SK-N-SH (cell line): ENCODE measurements around the gene FAT2. TPM values are rescaled to one million over a fixed set of nuclear protein-coding genes. Genes with fewer than 3 reads are reported as not detected.

Source experiments
- CTCF ChIA-PET: fragments of 300-600, 350-600 bp; formaldehyde crosslinking; extraction: SDS; loops from one replicate; lab custom pipeline; 2021; lab: Yijun Ruan, JAX
- POLR2A ChIA-PET: fragments of 350-600 bp; sonication (Branson Sonifier 250); formaldehyde crosslinking; extraction: SDS; loops from one replicate; lab custom pipeline; 2020; ENCODE audit warnings: antibody characterized with exemption, inconsistent platforms; lab: Yijun Ruan, JAX
- DNase-seq: peaks from one replicate; pipeline ENCODE4 v3.0.0; 2012
- H2AFZ ChIP-seq: fragments of 200-600 bp; sonication (generic); 2 replicates; pipeline ENCODE4 v1.8.1; 2016; ENCODE audit warnings: antibody characterized with exemption, mild to moderate bottlenecking, low read depth
- H3F3A ChIP-seq: fragments of 200-600 bp; sonication (generic); replicated peaks from 2 replicates; pipeline ENCODE3; 2016; ENCODE audit warnings: antibody characterized with exemption, mild to moderate bottlenecking; ENCODE audit not compliant: insufficient read depth
- H3K27ac ChIP-seq, 2 experiments: fragments of 200-500 bp in 1 of 2; fragments of 200-600 bp in 1 of 2; sonication (Bioruptor generic) in 1 of 2; sonication (generic), shearing (Covaris generic) in 1 of 2; 2 replicates each; pipeline versions ENCODE4 v1.5.1 to v1.6.1; 2014 to 2016; ENCODE audit warnings: low read depth in 2 of 2, inconsistent platforms in 1 of 2, low read length in 1 of 2, mild to moderate bottlenecking in 1 of 2, mixed read lengths in 1 of 2
- H3K27me3 ChIP-seq: fragments of 200-600 bp; sonication (generic), shearing (Covaris generic); 2 replicates; pipeline ENCODE4 v1.6.1; 2016; ENCODE audit warnings: mixed run types; ENCODE audit not compliant: insufficient read depth
- H3K36me3 ChIP-seq, 2 experiments: fragments of 200-500 bp in 1 of 2; fragments of 200-600 bp in 1 of 2; sonication (Bioruptor generic) in 1 of 2; sonication (generic) in 1 of 2; replicated peaks in 1 of 2; 2 replicates each; pipeline versions ENCODE3 to v1.5.1; 2014 to 2016; ENCODE audit warnings: low read length in 1 of 2, mild to moderate bottlenecking in 1 of 2; ENCODE audit not compliant: insufficient read depth in 2 of 2, control insufficient read depth in 1 of 2
- H3K4me1 ChIP-seq, 2 experiments: fragments of 200-500 bp in 1 of 2; fragments of 200-600 bp in 1 of 2; sonication (Bioruptor generic) in 1 of 2; sonication (generic), shearing (Covaris generic) in 1 of 2; 2 replicates each; pipeline versions ENCODE4 v1.5.1 to v1.6.1; 2014 to 2016; ENCODE audit warnings: low read depth in 1 of 2, low read length in 1 of 2, mixed run types in 1 of 2; ENCODE audit not compliant: insufficient read depth in 2 of 2, control insufficient read depth in 1 of 2
- H3K4me2 ChIP-seq: fragments of 200-600 bp; sonication (generic), shearing (Covaris generic); 2 replicates; pipeline ENCODE4 v1.6.1; 2017; ENCODE audit warnings: mixed run types
- H3K4me3 ChIP-seq, 2 experiments: fragments of 200-500 bp in 1 of 2; fragments of 200-600 bp in 1 of 2; sonication (Bioruptor generic) in 1 of 2; sonication (generic), shearing (Covaris generic) in 1 of 2; 2 replicates each; pipeline versions ENCODE4 v1.5.1 to v1.8.1; 2014 to 2016; ENCODE audit warnings: low read depth in 2 of 2, inconsistent platforms in 1 of 2, low read length in 1 of 2, mild to moderate bottlenecking in 1 of 2, mixed read lengths in 1 of 2, moderate library complexity in 1 of 2
- H3K79me2 ChIP-seq: fragments of 200-600 bp; sonication (generic); 2 replicates; pipeline ENCODE4 v1.8.1; 2017; ENCODE audit warnings: mild to moderate bottlenecking; ENCODE audit not compliant: insufficient read depth
- H3K9ac ChIP-seq: fragments of 200-600 bp; sonication (generic); 2 replicates; pipeline ENCODE4 v1.6.1; 2017; ENCODE audit warnings: mixed run types
- H3K9me2 ChIP-seq: fragments of 200-600 bp; sonication (generic); 2 replicates; pipeline ENCODE4 v1.6.1; 2017; ENCODE audit warnings: mixed run types
- H3K9me3 ChIP-seq: fragments of 200-600 bp; sonication (generic); 2 replicates; pipeline ENCODE4 v1.6.1; 2017; ENCODE audit warnings: mixed run types, mild to moderate bottlenecking, moderate library complexity
- H4K20me1 ChIP-seq: fragments of 200-600 bp; sonication (generic); 2 replicates; pipeline ENCODE4 v1.6.1; 2017; ENCODE audit warnings: mild to moderate bottlenecking, mixed run types; ENCODE audit not compliant: insufficient read depth
- CHD2 ChIP-seq: fragments of 150-350 bp; IDR thresholded peaks from 2 replicates; pipeline ENCODE4 v1.6.1; 2018; ENCODE audit warnings: low read length; ENCODE audit not compliant: partially characterized antibody
- ELF1 ChIP-seq: IDR thresholded peaks from 2 replicates; pipeline ENCODE4 v1.4.0; 2012
- EZH2phosphoT487 ChIP-seq: fragments of 200-600 bp; sonication (generic); IDR thresholded peaks from 2 replicates; pipeline ENCODE4 v1.6.1; 2017; ENCODE audit warnings: low read depth, mixed run types, mild to moderate bottlenecking, antibody characterized with exemption, moderate library complexity, borderline replicate concordance
- FOXM1 ChIP-seq: IDR thresholded peaks from 2 replicates; pipeline ENCODE4 v1.4.0; 2012; ENCODE audit warnings: low read depth, mild to moderate bottlenecking
- GABPA ChIP-seq: IDR thresholded peaks from 2 replicates; pipeline ENCODE4 v1.4.0; 2012; ENCODE audit warnings: low read depth, mild to moderate bottlenecking
- NFIC ChIP-seq: IDR thresholded peaks from 2 replicates; pipeline ENCODE4 v1.4.0; 2012; ENCODE audit warnings: borderline replicate concordance
- RAD21 ChIP-seq: IDR thresholded peaks from 2 replicates; pipeline ENCODE4 v1.6.1; 2012; ENCODE audit warnings: mild to moderate bottlenecking, low read length
- RCOR1 ChIP-seq: fragments of 150-350 bp; IDR thresholded peaks from 2 replicates; pipeline ENCODE4 v1.6.1; 2017; ENCODE audit warnings: antibody characterized with exemption, low read length
- RXRA ChIP-seq: IDR thresholded peaks from 2 replicates; pipeline ENCODE4 v1.4.0; 2012; ENCODE audit warnings: low read depth, mild to moderate bottlenecking, borderline replicate concordance
- TAF1 ChIP-seq: IDR thresholded peaks from 2 replicates; pipeline ENCODE4 v1.6.1; 2012; ENCODE audit warnings: low read depth, mild to moderate bottlenecking, low read length, moderate library complexity, borderline replicate concordance
- TEAD4 ChIP-seq: IDR thresholded peaks from 2 replicates; pipeline ENCODE4 v1.4.0; 2012; ENCODE audit warnings: mild to moderate bottlenecking, borderline replicate concordance; ENCODE audit not compliant: insufficient read depth
- WGBS: methylation state at CpG from one replicate; pipeline ENCODE4 v1.1.6; 2017; ENCODE audit warnings: low lambda C conversion rate; 5-methylcytosine and 5-hydroxymethylcytosine counted together
- polyA plus RNA-seq, 3 experiments: library from polyadenylated mRNA; depleted of rRNA; stranded (reverse); fragments of >200 nt; gene quantifications; 2 replicates each; pipeline ENCODE4 v1.2.3, GENCODE V29; 2012
- TF ChIP-seq, protein P1 (sequence below): IDR thresholded peaks from 2 replicates; pipeline ENCODE4 v1.6.1; 2012; ENCODE audit warnings: mild to moderate bottlenecking, low read depth, low read length, moderate library complexity
- TF ChIP-seq, protein P2 (sequence below): IDR thresholded peaks from 2 replicates; pipeline ENCODE4 v1.4.0; 2012; ENCODE audit warnings: low read depth
- TF ChIP-seq, protein P3 (sequence below): fragments of 150-350 bp; IDR thresholded peaks from 2 replicates; pipeline ENCODE4 v1.6.1; 2016; ENCODE audit warnings: mild to moderate bottlenecking, low read depth, low read length
- TF ChIP-seq, protein P4 (sequence below): IDR thresholded peaks from 2 replicates; pipeline ENCODE4 v1.4.0; 2012; ENCODE audit warnings: low read depth, borderline replicate concordance
- TF ChIP-seq, protein P5 (sequence below): fragments of 200-600 bp; sonication (generic); IDR thresholded peaks from 2 replicates; pipeline ENCODE4 v1.6.1; 2017; ENCODE audit warnings: antibody characterized with exemption, mild to moderate bottlenecking, moderate library complexity
- TF ChIP-seq, protein P6 (sequence below): IDR thresholded peaks from 2 replicates; pipeline ENCODE4; 2012

FAT2 gene
- polyA plus RNA-seq, 1 of the 3 experiments (the other 2 are of a cell fraction) = not detected

DNA sequence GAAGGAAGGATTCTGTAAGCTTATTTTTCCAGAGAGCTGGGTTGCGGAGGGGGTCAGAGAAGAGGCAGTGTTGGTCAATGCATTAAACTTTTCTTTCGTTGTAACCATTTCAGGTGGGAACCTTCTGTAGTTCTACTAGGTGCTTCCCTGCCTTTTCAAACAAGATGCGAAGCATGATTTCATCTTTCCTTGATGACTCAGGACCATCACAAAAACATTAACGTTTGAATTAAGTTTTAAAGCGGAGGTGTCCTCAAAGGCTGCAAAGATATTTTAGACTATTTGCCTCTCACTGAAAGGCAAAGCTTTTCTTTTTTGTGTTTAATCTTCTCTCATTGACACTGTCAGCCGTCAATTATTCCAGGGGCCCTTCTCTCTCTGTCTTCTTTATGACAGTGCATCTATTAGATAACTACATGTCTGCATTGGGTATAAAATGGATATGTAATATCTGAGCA lies 26.3 kb upstream of the FAT2 start (continued):
- TF ChIP-seq, protein P1, sequence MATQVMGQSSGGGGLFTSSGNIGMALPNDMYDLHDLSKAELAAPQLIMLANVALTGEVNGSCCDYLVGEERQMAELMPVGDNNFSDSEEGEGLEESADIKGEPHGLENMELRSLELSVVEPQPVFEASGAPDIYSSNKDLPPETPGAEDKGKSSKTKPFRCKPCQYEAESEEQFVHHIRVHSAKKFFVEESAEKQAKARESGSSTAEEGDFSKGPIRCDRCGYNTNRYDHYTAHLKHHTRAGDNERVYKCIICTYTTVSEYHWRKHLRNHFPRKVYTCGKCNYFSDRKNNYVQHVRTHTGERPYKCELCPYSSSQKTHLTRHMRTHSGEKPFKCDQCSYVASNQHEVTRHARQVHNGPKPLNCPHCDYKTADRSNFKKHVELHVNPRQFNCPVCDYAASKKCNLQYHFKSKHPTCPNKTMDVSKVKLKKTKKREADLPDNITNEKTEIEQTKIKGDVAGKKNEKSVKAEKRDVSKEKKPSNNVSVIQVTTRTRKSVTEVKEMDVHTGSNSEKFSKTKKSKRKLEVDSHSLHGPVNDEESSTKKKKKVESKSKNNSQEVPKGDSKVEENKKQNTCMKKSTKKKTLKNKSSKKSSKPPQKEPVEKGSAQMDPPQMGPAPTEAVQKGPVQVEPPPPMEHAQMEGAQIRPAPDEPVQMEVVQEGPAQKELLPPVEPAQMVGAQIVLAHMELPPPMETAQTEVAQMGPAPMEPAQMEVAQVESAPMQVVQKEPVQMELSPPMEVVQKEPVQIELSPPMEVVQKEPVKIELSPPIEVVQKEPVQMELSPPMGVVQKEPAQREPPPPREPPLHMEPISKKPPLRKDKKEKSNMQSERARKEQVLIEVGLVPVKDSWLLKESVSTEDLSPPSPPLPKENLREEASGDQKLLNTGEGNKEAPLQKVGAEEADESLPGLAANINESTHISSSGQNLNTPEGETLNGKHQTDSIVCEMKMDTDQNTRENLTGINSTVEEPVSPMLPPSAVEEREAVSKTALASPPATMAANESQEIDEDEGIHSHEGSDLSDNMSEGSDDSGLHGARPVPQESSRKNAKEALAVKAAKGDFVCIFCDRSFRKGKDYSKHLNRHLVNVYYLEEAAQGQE = no peak
- TF ChIP-seq, protein P2, sequence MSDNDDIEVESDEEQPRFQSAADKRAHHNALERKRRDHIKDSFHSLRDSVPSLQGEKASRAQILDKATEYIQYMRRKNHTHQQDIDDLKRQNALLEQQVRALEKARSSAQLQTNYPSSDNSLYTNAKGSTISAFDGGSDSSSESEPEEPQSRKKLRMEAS = no peak
- TF ChIP-seq GABPA = no peak
- TF ChIP-seq RCOR1 = no peak
- TF ChIP-seq FOXM1 = no peak
- no peak for TF ChIP-seq TEAD4
- TF ChIP-seq RXRA = no peak
- TF ChIP-seq, protein P3, sequence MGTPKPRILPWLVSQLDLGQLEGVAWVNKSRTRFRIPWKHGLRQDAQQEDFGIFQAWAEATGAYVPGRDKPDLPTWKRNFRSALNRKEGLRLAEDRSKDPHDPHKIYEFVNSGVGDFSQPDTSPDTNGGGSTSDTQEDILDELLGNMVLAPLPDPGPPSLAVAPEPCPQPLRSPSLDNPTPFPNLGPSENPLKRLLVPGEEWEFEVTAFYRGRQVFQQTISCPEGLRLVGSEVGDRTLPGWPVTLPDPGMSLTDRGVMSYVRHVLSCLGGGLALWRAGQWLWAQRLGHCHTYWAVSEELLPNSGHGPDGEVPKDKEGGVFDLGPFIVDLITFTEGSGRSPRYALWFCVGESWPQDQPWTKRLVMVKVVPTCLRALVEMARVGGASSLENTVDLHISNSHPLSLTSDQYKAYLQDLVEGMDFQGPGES = no peak

DNA sequence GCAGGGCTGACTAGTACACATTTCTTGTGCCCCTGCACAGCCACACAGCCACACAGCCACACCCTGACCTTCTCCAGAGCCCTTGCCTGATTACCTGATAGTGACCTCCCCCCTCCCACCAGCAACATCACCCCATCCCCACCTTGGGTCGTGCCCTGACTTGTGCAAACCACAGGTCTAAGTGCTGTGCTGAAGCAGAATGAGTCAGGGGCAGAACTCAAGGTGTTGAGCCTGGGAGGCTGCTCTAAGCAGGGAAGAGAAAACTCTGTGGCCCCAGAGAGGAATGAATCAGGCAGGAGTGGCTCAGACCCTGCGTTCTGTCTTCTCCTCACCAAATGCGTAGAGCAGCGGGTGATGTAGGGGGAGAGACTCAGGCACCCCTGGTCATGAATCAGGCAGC lies 24.3 kb upstream of the FAT2 start:
- no peaks in the 10 kb centered on the region for H3K79me2 ChIP-seq
- CTCF ChIA-PET = interaction anchor here (2.4 kb wide), 1 partner anchor 36 kb away, joined by 8 read pairs; no protein-coding TSS in a partner anchor
- DNase-seq = no peak
- no peaks in the 10 kb centered on the region for H3K9me2 ChIP-seq
- no peaks in the 10 kb centered on the region for H3K9me3 ChIP-seq
- no peaks in the 10 kb centered on the region for H4K20me1 ChIP-seq
- no peak overlapping the region for H2AFZ ChIP-seq
- 0 out of 2 replicates have a peak, but pooled peaks cover under 1% of the 10 kb centered on the region for H3K27me3 ChIP-seq
- H3K36me3 ChIP-seq = no peaks in the 10 kb centered on the region
- no peak overlapping the region for H3K4me3 ChIP-seq
- TF ChIP-seq EZH2phosphoT487 (no peak), TAF1 (no peak), NFIC (no peak), ELF1 (no peak), FOXM1 (no peak), RAD21 (no peak), CHD2 (no peak)
- TF ChIP-seq, protein P1 = no peak
- TF ChIP-seq, protein P4, sequence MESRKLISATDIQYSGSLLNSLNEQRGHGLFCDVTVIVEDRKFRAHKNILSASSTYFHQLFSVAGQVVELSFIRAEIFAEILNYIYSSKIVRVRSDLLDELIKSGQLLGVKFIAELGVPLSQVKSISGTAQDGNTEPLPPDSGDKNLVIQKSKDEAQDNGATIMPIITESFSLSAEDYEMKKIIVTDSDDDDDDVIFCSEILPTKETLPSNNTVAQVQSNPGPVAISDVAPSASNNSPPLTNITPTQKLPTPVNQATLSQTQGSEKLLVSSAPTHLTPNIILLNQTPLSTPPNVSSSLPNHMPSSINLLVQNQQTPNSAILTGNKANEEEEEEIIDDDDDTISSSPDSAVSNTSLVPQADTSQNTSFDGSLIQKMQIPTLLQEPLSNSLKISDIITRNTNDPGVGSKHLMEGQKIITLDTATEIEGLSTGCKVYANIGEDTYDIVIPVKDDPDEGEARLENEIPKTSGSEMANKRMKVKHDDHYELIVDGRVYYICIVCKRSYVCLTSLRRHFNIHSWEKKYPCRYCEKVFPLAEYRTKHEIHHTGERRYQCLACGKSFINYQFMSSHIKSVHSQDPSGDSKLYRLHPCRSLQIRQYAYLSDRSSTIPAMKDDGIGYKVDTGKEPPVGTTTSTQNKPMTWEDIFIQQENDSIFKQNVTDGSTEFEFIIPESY = no peak
- TF ChIP-seq, protein P5, sequence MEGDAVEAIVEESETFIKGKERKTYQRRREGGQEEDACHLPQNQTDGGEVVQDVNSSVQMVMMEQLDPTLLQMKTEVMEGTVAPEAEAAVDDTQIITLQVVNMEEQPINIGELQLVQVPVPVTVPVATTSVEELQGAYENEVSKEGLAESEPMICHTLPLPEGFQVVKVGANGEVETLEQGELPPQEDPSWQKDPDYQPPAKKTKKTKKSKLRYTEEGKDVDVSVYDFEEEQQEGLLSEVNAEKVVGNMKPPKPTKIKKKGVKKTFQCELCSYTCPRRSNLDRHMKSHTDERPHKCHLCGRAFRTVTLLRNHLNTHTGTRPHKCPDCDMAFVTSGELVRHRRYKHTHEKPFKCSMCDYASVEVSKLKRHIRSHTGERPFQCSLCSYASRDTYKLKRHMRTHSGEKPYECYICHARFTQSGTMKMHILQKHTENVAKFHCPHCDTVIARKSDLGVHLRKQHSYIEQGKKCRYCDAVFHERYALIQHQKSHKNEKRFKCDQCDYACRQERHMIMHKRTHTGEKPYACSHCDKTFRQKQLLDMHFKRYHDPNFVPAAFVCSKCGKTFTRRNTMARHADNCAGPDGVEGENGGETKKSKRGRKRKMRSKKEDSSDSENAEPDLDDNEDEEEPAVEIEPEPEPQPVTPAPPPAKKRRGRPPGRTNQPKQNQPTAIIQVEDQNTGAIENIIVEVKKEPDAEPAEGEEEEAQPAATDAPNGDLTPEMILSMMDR = no peak
- TF ChIP-seq, protein P6, sequence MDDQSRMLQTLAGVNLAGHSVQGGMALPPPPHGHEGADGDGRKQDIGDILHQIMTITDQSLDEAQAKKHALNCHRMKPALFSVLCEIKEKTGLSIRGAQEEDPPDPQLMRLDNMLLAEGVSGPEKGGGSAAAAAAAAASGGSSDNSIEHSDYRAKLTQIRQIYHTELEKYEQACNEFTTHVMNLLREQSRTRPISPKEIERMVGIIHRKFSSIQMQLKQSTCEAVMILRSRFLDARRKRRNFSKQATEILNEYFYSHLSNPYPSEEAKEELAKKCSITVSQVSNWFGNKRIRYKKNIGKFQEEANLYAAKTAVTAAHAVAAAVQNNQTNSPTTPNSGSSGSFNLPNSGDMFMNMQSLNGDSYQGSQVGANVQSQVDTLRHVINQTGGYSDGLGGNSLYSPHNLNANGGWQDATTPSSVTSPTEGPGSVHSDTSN = no peak
- H3K9ac ChIP-seq = no peak overlapping the region
- H3K27ac ChIP-seq = no peak overlapping the region
- POLR2A ChIA-PET = no interaction called here
- H3K4me1 ChIP-seq = no peaks in the 10 kb centered on the region
- 50% methylated on average over 4 of the region's 4 CpGs for WGBS
- H3F3A ChIP-seq = no peaks in the 10 kb centered on the region
- no peak overlapping the region for H3K4me2 ChIP-seq
